Measurements from ENCODE around the gene WDR18. TPM values are rescaled to one million over a fixed set of nuclear protein-coding genes. Genes with fewer than 3 reads are reported as not detected.
"Not testable (repeated sequence)": the region's sequence is repeated elsewhere in the genome, so short reads cannot be mapped to it uniquely, and the experiment has no call there.

WDR18 gene
- total RNA-seq, 2 experiments from 2014 or later = 71.6 to 87.8 TPM

DNA sequence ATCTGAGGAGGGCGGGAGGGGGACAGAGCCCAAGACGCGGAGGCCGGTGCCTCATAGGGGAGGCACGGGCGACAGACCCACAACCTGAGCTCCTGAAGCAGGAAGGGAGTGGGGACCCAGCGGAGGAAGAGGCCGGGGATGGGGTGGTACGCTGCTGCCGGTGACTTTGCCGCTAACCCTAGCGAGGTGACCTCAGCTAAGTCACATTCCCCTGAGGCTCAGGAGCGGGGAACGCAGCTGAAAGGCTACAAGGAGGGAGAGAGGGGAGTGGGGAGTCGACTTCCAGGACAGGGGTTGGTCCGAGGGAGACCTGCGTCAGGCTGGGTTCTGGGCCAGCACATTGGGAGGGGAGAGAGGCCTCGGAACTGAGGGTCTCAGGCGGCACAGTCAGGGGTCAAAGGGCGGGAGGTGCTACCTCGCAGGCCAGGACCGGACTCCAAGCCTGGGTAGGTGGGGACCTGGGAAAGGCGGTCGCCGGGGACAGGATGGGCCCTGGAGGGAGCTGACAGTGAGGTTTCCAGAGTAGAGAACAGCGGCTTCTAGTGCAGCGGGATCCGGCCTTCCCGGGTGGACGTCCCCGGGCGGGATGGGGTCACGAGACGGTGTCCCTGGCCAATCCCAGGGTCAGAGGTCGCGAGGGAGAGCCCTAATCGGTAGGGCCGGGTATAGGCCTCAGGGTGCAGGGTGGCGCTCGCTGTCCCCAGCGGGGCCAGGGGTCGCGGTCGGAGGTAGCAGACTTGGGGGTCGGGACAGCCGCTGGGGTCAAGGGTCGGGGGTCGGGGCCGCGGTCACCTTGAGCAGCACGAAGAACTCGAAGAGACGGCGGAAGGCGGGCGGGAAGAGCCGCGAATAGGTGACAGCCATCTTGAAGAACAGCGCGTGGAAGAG lies 36.1 kb downstream of the WDR18 start:
- peak; percentile 57 for DNase-seq
- Mint-ChIP-seq H3K27me3 (no peaks in the 10 kb centered on the region), H3K4me3 (peak overlapping the region; percentile 94), H3K27ac (peak overlapping the region; percentile 80), H3K9me3 (ENCODE audit: low read depth) (no peaks in the 10 kb centered on the region), H3K36me3 (ENCODE audit: low read depth) (peaks cover 7% of the 10 kb centered on the region), H3K4me1 (peaks cover 34% of the 10 kb centered on the region)
- POLR2A ChIA-PET = interaction anchor here (0.6 to 0.9 kb wide), 5 partner anchors 9 to 422 kb away, joined by 3 to 4 read pairs (median 4); partner anchors contain the start of gene CIRBP
- CTCF ChIA-PET = interaction anchor here (0.6 to 1.9 kb wide), 3 partner anchors 39 to 61 kb away, joined by 3 to 5 read pairs (median 4); no protein-coding TSS in a partner anchor
- intact Hi-C loops (cut with DNase I, micrococcal nuclease) = loop anchor here (2.0 to 5.0 kb wide), 5 partner anchors 21 to 357 kb away; partner anchors contain the start of genes ABCA7 (in 1 of the 2), ARHGAP45 (in 1 of the 2) and RNF126 (in 1 of the 2)
- no peak for ATAC-seq

- Mint-ChIP-seq H3K27ac (peak within 1 kb of the TSS; percentile 96), H3K9me3 (ENCODE audit: low read depth) (no peaks in the 10 kb centered on the region), H3K4me1 (peaks cover 35% of the 10 kb centered on the region), H3K36me3 (ENCODE audit: low read depth) (peaks cover 7% of the 10 kb centered on the region), H3K27me3 (no peaks in the 10 kb centered on the region), H3K4me3 (peak within 1 kb of the TSS; percentile 94)
- peak; percentile 99 for DNase-seq
- intact Hi-C loops (cut with DNase I, micrococcal nuclease) = loop anchor here (1.0 to 5.0 kb wide), 21 partner anchors 19 to 470 kb away; partner anchors contain the start of genes ABCA7 (in 2 of the 2), GPX4 (in 2 of the 2), ARHGAP45 (in 1 of the 2) and ATP5F1D (in 1 of the 2)
- ChIA-PET CTCF (interaction anchor here (0.7 to 1.9 kb wide), 5 partner anchors 10 to 55 kb away, joined by 3 to 5 read pairs (median 3); no protein-coding TSS in a partner anchor), POLR2A (interaction anchor here (0.6 to 1.9 kb wide), 16 partner anchors 10 to 248 kb away, joined by 3 to 8 read pairs (median 4); partner anchors contain the start of genes ABCA7, CIRBP and WDR18)
- peak; percentile 90 for ATAC-seq
These were observed 36.8 kb downstream of the WDR18 start, which contains the start of gene TMEM259 for GRCh38 chr19:1020868-1021425. Gene TMEM259, minus strand, starts transcription at chr19:1021123. Its CDS starts 127 bp downstream, at chr19:1020996.

DNA sequence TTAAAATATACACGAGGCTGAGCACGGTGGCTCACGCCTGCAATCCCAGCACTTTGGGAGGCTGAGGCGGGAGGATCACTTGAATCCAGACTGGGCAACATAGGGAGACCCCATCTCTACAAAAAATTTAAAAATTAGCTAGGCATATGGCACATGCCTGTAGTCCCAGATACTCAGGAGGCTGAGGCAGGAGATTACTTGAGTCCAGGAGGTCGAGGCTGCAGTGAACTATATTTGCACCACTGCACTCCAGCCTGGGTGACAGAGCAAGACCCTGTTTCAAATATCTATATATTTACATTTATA lies 39.7 kb downstream of the WDR18 start:
- DNase-seq; H3K27ac Mint-ChIP-seq; CTCF ChIA-PET; H3K36me3 Mint-ChIP-seq (ENCODE audit: low read depth); H3K4me3 Mint-ChIP-seq; H3K27me3 Mint-ChIP-seq; ATAC-seq; H3K9me3 Mint-ChIP-seq (ENCODE audit: low read depth): not testable (repeated sequence)
- H3K4me1 Mint-ChIP-seq = peaks cover 16% of the 10 kb centered on the region
- POLR2A ChIA-PET = interaction anchor here (1.2 kb wide), 1 partner anchor 63 kb away, joined by 3 read pairs; no protein-coding TSS in a partner anchor
- intact Hi-C loops (cut with DNase I, micrococcal nuclease) = loop anchor here (5.0 kb wide), 1 partner anchor 168 kb away; no protein-coding TSS in a partner anchor

- intact Hi-C loops (cut with DNase I, micrococcal nuclease) = loop anchor here in 1 of 2 experiments (5.0 kb wide), 2 partner anchors 42 to 382 kb away; partner anchors contain the start of genes ARHGAP45 and DAZAP1
- CTCF ChIA-PET = interaction anchor here (0.6 to 1.4 kb wide), 4 partner anchors 12 to 189 kb away, joined by 3 to 7 read pairs (median 4); partner anchors contain the start of gene ABCA7
- POLR2A ChIA-PET; ATAC-seq; H3K9me3 Mint-ChIP-seq (ENCODE audit: low read depth); H3K36me3 Mint-ChIP-seq (ENCODE audit: low read depth); H3K27me3 Mint-ChIP-seq; H3K27ac Mint-ChIP-seq: not testable (repeated sequence)
- Mint-ChIP-seq H3K4me3 (peak overlapping the region; percentile 28), H3K4me1 (peaks cover 22% of the 10 kb centered on the region)
- peak; percentile 49 for DNase-seq
These were observed 40.9 kb downstream of the WDR18 start for GRCh38 chr19:1025080-1025479.

DNA sequence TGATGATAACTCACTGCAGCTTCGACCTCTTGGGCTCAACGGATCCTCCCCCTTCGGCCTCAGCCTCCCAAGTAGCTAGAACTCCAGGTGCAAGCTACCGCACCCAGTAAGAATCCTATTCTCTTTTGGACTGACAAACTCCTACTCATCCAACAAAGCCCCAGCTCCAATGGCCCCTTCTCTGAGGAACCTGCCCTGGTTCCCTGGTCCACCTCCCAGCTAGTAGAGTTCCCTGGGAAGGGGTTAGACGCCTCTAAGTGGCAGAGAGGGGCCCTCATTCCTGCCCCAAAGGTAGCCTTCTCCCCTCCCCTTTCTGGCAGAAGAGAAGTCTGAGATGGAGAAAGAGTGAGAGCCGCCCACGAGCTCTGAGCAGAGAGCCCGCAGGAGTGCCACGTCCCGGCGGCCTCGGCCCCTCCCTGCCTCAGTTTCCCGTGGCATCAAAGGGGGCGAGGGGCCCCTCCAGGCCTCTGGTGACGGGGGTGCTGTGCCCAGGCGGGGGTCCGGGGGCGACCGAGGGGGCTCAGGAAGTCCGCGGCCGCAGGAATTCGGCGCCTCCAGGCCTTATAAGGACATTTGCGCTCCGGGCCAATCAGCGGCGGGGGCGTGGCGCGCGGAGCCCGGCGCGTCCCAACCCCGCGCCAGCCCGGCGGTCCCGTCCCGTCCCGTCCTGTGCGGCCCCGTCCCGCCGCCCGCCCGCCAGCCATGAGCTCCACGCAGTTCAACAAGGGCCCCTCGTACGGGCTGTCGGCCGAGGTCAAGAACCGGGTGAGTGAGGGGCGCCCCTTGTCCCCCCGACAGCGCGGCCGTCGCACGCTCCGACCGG lies 42.0 kb downstream of the WDR18 start, which contains the start of gene CNN2:
Gene CNN2 (plus strand): TSS at position 649 of the 823 bp plus-strand sequence. CDS start 54 bp downstream, at position 703.
- intact Hi-C loops (cut with DNase I, micrococcal nuclease) = loop anchor here in 1 of 2 experiments (1.0 to 5.0 kb wide), 3 partner anchors 41 to 381 kb away; partner anchors contain the start of genes ARHGAP45, DAZAP1 and GPX4
- Mint-ChIP-seq H3K36me3 (ENCODE audit: low read depth) (peaks cover 10% of the 10 kb centered on the region), H3K4me3 (peak within 1 kb of the TSS; percentile 88), H3K4me1 (peaks cover 31% of the 10 kb centered on the region), H3K27ac (peak within 1 kb of the TSS; percentile 87), H3K9me3 (ENCODE audit: low read depth) (no peaks in the 10 kb centered on the region), H3K27me3 (no peaks in the 10 kb centered on the region)
- ATAC-seq (peak; percentile 58), DNase-seq (peak; percentile 83)
- POLR2A ChIA-PET = interaction anchor here (0.6 to 1.3 kb wide), 7 partner anchors 14 to 243 kb away, joined by 3 to 9 read pairs (median 3); partner anchors contain the start of genes ABCA7 and CIRBP
- CTCF ChIA-PET = interaction anchor here (0.6 to 1.4 kb wide), 7 partner anchors 11 to 185 kb away, joined by 3 to 7 read pairs (median 4); partner anchors contain the start of gene ABCA7

GRCh38 chr19:1026783-1027649 lies 42.9 kb downstream of the WDR18 start:
- ChIA-PET CTCF (interaction anchor here (0.7 to 1.3 kb wide), 3 partner anchors 14 to 67 kb away, joined by 3 to 5 read pairs (median 4); no protein-coding TSS in a partner anchor), POLR2A (interaction anchor here (0.6 to 1.3 kb wide), 8 partner anchors 13 to 242 kb away, joined by 3 to 9 read pairs (median 3); partner anchors contain the start of genes ABCA7 and CIRBP)
- Mint-ChIP-seq H3K4me1 (peaks cover 25% of the 10 kb centered on the region), H3K27ac (peak overlapping the region; percentile 83), H3K36me3 (ENCODE audit: low read depth) (peaks cover 10% of the 10 kb centered on the region), H3K9me3 (ENCODE audit: low read depth) (no peaks in the 10 kb centered on the region), H3K27me3 (no peaks in the 10 kb centered on the region), H3K4me3 (peak overlapping the region; percentile 88)
- DNase-seq (peak; percentile 61), ATAC-seq (peak; percentile 6)
- intact Hi-C loops (cut with DNase I, micrococcal nuclease) = loop anchor here in 1 of 2 experiments (1.0 to 5.0 kb wide), 3 partner anchors 40 to 380 kb away; partner anchors contain the start of genes ARHGAP45, DAZAP1 and GPX4

- Mint-ChIP-seq H3K4me1 (peaks cover 28% of the 10 kb centered on the region), H3K27ac (peak overlapping the region; percentile 74), H3K27me3 (no peaks in the 10 kb centered on the region), H3K36me3 (ENCODE audit: low read depth) (peaks cover 16% of the 10 kb centered on the region), H3K4me3 (peak overlapping the region; percentile 88), H3K9me3 (ENCODE audit: low read depth) (no peaks in the 10 kb centered on the region)
- CTCF ChIA-PET = interaction anchor here (1.0 kb wide), 1 partner anchor 9 kb away, joined by 3 read pairs; no protein-coding TSS in a partner anchor
- POLR2A ChIA-PET = interaction anchor here (0.7 to 1.1 kb wide), 5 partner anchors 45 to 241 kb away, joined by 3 to 6 read pairs (median 3); partner anchors contain the start of gene CIRBP
- intact Hi-C loops (cut with DNase I, micrococcal nuclease) = loop anchor here in 1 of 2 experiments (1.0 to 5.0 kb wide), 3 partner anchors 13 to 380 kb away; partner anchors contain the start of genes ABCA7, ARHGAP45 and DAZAP1
- peak; percentile 2 for ATAC-seq
- peak; percentile 46 for DNase-seq
These were observed 43.5 kb downstream of the WDR18 start for GRCh38 chr19:1027650-1028061.

DNA sequence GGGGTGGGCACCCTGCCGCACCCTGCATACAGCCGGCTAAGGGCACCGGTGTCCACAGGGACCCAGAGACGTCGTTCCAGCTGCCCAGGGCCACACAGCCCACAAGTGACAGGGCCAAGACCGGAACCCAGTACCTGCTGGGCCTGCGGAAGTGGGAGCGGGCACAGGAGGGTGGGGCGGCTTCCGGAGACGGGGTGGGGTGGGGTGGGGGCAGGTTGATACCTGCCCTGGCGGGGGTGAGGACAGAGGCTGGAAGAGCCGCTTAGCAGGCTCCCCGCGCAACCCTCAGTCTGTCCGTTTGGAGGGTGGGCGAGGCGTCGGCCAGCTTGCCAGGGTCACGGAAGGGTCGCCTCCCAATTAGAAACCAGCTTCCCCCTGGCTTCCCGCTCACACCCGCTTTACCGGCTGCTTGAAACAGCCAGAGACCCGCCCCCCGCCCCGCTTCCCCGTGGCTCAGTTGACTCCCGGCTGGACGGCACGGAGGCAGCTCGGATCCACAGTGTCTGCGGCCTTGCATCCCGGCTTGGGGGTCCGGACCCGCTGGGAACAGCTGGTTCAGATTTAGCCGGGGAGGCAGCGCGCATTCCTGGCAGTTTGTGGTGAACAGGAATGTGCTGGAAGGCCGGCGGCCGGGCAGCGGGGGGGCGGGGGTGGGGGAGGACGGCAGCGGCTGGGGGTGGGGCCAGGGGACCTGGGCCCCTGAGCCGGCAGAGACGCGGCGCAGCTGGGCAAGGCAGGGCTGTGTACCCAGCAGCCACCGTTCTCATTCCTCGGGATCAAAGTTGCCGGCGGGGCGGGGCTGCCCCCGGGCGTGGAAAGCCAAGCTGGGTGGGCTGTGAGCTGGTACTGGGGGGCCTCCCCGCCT lies 44.1 kb downstream of the WDR18 start:
- POLR2A ChIA-PET = interaction anchor here (0.6 to 1.0 kb wide), 3 partner anchors 12 to 241 kb away, joined by 3 read pairs; partner anchors contain the start of gene ABCA7

More for the DNA sequence above, 44.1 kb downstream of the WDR18 start:
- Mint-ChIP-seq H3K27ac (peak overlapping the region; percentile 74), H3K36me3 (ENCODE audit: low read depth) (peaks cover 22% of the 10 kb centered on the region), H3K27me3 (no peaks in the 10 kb centered on the region), H3K4me3 (peak overlapping the region; percentile 88), H3K9me3 (ENCODE audit: low read depth) (no peaks in the 10 kb centered on the region), H3K4me1 (peaks cover 30% of the 10 kb centered on the region)
- intact Hi-C loops (cut with DNase I, micrococcal nuclease) = loop anchor here in 1 of 2 experiments (1.0 to 5.0 kb wide), 3 partner anchors 12 to 379 kb away; partner anchors contain the start of genes ABCA7, ARHGAP45 and DAZAP1
- ATAC-seq (peak; percentile 55), DNase-seq (peak; percentile 76)
- CTCF ChIA-PET = interaction anchor here (0.7 to 1.1 kb wide), 5 partner anchors 9 to 166 kb away, joined by 3 to 5 read pairs (median 3); partner anchors contain the start of gene WDR18

All from activated CD4-positive, alpha-beta T cell treated with anti-CD3 and anti-CD28 coated beads for 36 hours (primary cell).